ENCODE measurements around the gene KRT17. TPM values are rescaled to one million over a fixed set of nuclear protein-coding genes. Genes with fewer than 3 reads are reported as not detected.
"Not testable (repeated sequence)": the region's sequence is repeated elsewhere in the genome, so short reads cannot be mapped to it uniquely, and the experiment has no call there.

KRT17 gene
- polyA plus RNA-seq, 4 donors: 1.2 to 3.1 (median 1.5) TPM

GRCh38 chr17:41635121-41636097 lies 11.0 kb upstream of the KRT17 start:
- DNase-seq (ENCODE audit: low read depth in 4 of 4, low spot score in 3 of 4): no peak

- DNase-seq (ENCODE audit: low read depth in 4 of 4, low spot score in 3 of 4): no peak
Observed at GRCh38 chr17:41634639-41635038, 10.3 kb upstream of the KRT17 start.

GRCh38 chr17:41633556-41634199 lies 9.3 kb upstream of the KRT17 start:
- no peak for DNase-seq (ENCODE audit: low read depth in 4 of 4, low spot score in 3 of 4)

- DNase-seq (ENCODE audit: low read depth in 4 of 4, low spot score in 3 of 4): no peak
Observed at GRCh38 chr17:41632482-41633105, 8.2 kb upstream of the KRT17 start.

GRCh38 chr17:41631898-41632285 lies 7.5 kb upstream of the KRT17 start:
- DNase-seq (ENCODE audit: low read depth in 4 of 4, low spot score in 3 of 4): no peak

- DNase-seq (ENCODE audit: low read depth in 4 of 4, low spot score in 3 of 4): no peak
Observed at GRCh38 chr17:41631025-41631897, 6.9 kb upstream of the KRT17 start.

GRCh38 chr17:41629826-41630670 lies 5.7 kb upstream of the KRT17 start:
- DNase-seq (ENCODE audit: low read depth in 4 of 4, low spot score in 3 of 4): no peak

- no peak for DNase-seq (ENCODE audit: low read depth in 4 of 4, low spot score in 3 of 4)
Observed at GRCh38 chr17:41629316-41629715, 4.9 kb upstream of the KRT17 start.

- DNase-seq (ENCODE audit: low read depth in 4 of 4, low spot score in 3 of 4): not testable (repeated sequence)
Observed at GRCh38 chr17:41628621-41629255, 4.4 kb upstream of the KRT17 start.

GRCh38 chr17:41628073-41628370 lies 3.6 kb upstream of the KRT17 start:
- not testable (repeated sequence) for DNase-seq (ENCODE audit: low read depth in 4 of 4, low spot score in 3 of 4)

GRCh38 chr17:41627316-41628072 lies 3.1 kb upstream of the KRT17 start:
- no peak for DNase-seq (ENCODE audit: low read depth in 4 of 4, low spot score in 3 of 4)

GRCh38 chr17:41626914-41627295 lies 2.5 kb upstream of the KRT17 start:
- DNase-seq (ENCODE audit: low read depth in 4 of 4, low spot score in 3 of 4): not testable (repeated sequence)

GRCh38 chr17:41626028-41626913 lies 1.9 kb upstream of the KRT17 start:
- DNase-seq (ENCODE audit: low read depth in 4 of 4, low spot score in 3 of 4): not testable (repeated sequence)

GRCh38 chr17:41625602-41626001 lies 1.2 kb upstream of the KRT17 start:
- no peak for DNase-seq (ENCODE audit: low read depth in 4 of 4, low spot score in 3 of 4)

- DNase-seq (ENCODE audit: low read depth in 4 of 4, low spot score in 3 of 4): not testable (repeated sequence)
Observed at GRCh38 chr17:41623184-41623861, 1.1 kb downstream of the KRT17 start.

GRCh38 chr17:41622340-41623183 lies 1.8 kb downstream of the KRT17 start:
- not testable (repeated sequence) for DNase-seq (ENCODE audit: low read depth in 4 of 4, low spot score in 3 of 4)

Measured in left renal pelvis (tissue), 4 donors.